Measurements from ENCODE around the gene ASXL2.
"Not testable (repeated sequence)": the region's sequence is repeated elsewhere in the genome, so short reads cannot be mapped to it uniquely, and the experiment has no call there.

ASXL2 gene

DNA sequence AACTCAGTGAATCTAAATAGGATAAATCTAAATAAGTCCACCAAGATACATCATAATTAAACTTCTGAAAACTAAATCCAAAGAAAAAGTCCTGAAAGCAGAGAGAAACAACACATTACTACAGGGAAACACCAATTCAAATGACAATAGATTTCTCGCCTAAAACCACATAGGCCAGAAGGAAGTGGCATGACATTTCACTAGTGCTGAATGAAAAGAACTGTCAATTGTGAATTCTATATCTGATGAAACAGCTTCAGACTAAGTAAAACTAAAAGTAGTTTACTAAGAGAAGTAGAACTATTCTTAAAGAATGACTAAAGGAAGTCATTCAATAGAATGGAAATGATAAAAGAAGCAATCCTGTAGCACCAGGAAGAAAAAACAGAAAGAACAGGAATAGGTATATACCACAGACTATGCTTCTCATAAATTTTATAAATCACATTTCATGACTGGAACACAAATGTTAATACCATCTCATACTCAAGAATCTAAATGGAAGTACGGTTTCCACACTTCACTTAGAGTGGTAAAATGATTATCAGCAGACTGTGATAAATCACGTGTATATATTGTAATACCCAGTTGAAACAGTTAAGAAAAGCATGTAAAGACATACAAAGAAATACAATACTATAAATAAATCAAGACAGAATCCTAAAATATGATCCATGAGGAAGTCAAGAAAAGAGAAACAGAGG lies 46.4 kb downstream of the ASXL2 start:
- no peak for DNase-seq

DNA sequence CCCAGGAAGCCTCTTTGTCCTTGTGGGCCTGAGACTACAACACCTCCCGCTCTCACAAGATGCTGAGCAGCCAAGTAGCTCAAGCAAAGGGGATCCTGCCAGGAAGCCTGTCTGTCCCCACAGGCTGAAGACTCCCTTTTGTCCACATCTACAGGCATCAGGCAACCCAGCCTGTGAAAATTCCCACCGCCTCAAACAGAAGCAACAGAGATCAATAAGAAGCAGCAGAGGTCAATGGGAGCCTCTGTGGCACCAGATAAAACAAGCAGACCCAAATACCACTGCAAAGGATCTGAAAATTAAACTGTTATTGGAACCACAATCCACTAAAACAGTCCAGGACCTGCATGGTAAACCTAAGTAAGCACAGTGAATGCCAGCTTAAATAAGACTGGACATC lies 48.5 kb downstream of the ASXL2 start:
- DNase-seq: no peak

DNA sequence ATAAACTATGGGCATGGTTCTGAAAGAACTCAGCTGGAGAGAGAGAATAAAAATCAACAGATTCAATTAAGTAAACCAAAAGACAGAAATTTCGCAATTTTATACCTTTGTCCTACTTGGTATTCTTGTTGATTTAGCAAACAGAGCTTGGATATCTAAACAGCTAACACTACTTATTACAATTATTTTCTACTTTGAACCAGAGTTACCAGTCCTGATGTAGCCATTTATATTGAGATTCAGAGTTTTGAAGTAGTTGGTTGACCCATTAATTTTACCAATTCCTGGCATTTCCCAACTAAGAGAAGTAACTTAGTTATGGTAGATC lies 48.9 kb downstream of the ASXL2 start:
- DNase-seq: no peak

DNA sequence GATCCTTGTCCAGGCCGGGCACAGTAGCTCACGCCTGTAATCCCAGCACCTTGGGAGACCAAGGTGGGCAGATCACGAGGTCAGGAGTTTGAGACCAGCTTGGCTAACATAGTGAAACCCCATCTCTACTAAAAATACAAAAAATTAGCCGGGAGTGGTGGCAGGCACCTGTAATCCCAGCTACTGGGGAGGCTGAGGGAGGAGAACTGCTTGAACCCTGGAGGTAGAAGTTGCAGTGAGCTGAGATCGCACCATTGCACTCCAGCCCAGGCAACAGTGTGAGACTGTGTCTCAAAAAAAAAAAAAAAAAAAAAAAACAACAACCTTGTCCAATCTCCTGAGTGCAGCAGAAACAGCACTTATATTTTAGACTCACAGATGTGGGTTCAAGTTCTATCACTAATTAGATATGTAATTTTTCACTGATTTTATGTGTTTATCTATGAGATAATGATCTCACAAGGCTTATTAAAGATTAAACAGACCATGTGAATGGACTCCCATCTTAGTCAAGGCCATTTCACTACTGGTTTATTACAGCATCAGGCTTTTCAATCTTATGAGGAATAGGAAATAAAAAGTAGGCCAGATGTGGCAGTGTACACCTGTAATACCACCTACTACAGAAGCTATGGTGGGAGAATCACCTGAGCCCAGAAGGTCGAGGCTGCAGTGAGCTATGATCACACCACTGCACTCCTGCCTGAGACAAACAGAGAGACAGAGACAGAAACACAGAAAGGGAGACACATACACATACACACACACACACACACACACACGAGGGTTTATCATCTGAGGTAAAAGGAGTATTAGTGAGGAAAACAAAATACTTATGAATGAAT lies 49.5 kb downstream of the ASXL2 start:
- not testable (repeated sequence) for DNase-seq

DNA sequence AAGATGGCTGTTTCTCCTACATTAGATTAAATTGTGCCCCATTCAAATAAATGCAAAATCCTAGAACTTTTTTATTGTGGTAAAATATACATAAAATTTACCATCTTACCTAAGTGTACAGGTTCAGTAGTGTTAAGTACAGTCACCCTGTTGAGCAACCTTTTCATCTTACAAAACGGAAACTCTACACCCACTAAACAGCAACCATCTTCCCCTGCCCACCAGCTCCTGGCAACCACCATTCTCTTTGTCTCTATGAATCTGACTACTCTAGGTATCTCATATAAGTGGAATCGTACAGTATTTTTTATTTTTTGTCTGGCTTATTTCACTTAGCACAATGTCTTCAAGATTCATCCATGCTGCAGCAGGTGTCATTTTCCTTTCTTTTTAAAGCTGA lies 53.0 kb downstream of the ASXL2 start:
- DNase-seq: no peak

DNA sequence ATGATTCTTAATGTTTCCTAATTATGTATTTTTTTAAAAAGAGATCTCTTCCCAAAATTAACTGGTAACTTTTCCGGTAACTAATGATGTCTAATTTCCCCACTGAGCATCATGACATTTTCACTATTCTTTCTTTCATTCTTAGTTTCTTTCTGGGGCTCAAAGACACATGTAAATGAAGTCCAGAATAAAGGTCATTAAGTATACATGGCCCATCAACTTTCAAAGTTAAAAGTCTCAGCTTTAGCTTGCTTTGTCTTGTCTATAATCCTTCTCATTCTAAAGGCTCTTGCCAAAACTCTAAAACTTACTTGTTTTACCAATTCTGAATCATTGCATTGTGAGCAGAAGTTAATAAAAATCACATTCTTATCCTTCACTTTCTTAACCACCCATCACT lies 53.6 kb downstream of the ASXL2 start:
- no peak for DNase-seq

DNA sequence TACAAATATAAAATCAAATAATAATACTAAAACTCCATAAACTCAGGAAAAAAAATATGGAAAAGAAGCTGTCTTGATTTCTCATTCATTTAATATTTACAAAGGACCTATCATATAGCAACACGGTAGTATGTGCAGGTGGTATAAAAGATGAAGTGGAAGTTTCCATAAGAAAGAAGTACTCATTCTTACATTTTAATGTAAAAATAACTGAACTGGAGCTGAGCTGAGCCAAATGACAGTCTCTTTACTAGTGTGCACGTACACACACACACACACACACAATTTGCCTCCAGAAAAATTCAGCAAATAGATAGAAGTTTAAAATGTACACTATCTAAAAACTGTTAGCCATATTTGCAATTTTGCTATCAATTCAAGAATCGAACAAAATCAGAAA lies 54.1 kb downstream of the ASXL2 start:
- no peak for DNase-seq

DNA sequence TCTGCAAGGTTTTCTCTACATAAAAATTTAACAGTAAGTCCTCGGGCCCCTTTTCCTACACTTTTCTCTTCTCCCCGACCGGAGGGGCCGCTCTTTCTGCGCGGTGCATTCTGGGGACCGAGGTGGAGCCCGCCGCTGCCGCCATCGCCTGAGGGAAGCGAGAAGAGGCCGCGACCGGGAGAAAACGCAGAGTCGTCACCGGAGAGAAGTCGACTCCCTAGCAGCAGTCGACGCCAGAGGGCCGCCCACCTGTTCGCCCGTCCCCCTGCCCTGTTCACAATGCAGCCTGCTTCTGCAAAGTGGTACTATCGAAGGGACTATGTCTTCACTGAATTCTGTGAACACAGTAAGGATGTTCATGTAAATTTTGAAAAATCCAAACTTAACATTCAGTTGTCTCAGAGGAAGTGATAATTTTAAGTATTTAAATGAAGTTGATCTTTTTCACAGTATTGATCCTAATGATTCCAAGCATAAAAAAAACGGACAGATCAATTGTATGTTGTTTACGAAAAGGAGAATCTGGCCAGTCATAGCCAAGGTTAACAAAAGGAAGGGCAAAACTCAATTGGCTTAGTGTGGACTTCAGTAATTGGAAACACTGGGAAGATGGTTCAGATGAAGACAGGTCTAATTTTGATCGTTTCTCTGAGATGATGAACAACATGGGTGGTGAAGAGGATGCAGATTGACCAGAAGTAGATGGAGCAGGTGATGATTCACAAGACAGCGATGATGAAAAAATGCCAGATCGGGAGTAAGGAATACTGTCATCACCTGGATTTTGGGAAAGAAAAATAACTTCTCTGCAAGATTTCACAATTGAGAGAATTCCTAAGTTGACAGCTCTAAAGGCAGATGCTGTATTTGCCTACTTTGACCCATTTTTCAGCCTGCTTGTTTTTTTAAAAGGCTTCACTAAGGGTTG lies 55.8 kb downstream of the ASXL2 start:
- DNase-seq: no peak

DNA sequence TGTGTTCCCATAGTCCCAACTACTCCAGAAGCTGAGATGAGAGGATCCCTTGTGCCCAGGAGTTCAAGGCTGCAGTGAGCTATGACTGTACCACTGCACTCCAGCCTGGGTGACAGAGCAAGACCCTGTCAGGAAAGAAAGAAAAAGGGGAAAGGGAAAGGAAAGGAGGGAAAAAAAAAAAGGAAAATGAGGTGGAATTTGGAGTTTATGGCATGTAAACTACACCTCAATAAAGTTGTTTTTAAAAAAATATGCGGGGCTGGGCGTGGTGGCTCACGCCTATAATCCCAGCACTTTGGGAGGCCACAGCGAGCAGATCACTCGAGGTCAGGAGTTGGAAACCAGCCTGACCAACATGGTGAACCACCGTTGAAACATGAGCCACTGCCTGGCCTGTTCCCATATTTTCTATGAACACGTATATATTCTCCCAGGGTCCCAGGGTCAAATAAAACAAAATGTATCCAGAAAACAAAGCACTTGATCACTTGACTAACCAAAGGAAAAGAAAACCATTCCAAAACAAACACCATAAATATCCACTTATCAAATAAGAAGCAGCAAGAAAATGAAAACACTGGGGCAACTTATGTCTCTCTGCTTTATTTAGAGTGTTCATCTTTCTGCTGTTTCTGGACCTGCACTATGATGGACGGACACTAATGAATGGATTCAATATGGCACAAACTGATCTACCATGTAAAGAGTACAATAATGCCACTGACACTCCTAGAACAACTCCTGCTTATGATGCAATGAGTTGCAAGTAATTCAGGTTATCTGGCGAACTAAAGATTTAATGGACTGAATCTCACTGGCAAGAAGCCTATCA lies 56.8 kb downstream of the ASXL2 start:
- DNase-seq: no peak

DNA sequence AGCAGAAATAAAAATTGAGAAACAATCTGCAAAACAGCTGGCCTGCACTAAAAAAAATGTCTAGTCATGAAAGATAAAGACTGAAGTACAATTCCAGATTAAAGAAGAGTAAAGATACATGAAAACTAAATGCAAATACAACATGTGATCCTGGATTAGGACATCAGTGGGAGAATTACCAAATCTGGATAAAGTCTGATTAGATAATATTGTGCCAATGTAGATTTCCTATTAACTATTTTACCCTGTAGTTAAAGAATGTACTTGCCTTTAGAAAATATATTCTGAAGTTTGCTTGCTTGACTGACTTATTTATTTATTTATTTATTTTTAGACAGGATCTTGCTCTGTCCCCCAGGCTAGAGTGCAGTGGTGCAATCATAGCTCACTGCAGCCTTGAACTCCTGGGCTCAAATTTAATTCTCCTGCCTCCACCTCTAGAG lies 58.7 kb downstream of the ASXL2 start:
- DNase-seq: no peak

DNA sequence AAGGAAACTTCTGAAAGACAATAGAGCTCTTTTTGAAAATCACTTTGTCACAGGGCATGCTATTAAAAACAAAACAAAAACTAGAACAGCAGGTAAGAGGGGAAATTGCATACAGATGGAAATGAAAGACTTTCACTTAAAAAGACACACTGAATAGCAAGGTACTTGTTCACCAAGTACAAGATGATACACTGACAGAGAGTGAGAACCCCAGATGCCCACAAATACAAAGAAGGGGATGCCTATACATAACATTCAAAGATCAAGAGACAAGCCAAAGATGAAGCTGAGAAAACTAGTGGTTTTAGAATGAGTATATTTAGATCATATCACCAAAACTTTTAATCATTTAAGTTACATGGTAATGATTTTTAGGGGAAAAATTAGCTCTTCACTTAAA lies 60.7 kb downstream of the ASXL2 start:
- DNase-seq: no peak

DNA sequence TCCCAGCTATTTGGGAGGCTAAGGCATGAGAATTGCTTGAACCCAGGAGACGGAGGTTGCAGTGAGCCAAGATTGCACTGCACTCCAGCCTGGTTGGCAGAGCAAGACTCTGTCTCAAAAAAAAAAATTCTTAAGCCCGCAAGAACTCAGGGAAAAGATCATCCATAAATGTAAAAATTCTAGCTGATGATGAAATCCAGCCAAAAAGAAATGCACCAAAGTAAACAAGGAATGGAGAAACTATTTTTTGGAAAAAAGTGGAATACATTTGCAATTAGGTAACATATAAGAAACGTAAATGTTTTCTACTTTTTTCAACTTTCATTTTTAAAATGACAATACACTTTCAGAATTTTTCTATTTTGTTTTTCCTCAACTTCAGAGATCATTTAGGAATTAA lies 61.3 kb downstream of the ASXL2 start:
- no peak for DNase-seq

DNA sequence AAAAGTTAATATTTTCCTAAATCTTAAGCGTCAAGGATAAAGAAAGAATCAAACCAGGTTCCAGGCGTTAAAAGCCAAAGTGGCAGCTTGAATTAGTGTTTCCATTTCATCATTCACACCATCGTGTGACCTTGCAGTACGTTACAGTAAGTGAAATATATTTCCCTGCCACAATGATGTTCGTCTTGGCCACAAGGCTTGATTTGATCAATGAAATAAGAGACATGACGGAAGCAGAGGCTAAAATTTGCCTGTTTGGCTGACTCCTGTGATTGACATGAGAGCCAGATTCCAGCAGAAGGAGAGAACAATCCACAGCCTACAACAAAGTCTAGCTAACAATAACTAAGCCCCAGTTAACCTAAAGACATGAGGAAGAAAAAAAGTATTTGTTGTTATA lies 62.0 kb downstream of the ASXL2 start:
- no peak for DNase-seq

DNA sequence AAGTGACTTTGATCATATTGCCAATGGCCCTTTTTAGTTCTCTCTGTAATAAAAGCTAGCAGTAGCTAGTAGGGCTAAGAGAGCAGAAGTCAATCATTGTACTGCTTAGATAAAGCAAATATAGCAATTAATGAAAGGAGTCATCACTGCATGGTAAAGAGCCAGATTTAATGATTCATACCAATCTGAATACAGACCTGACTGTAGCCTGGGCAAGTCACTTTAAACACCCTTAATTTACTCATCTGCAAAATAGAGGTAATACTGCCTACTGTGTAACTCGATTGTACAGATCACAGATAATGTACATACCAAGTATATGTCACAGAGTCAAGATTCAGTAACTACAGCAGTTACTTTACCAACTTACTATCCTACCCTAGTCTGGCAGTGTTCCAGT lies 63.6 kb downstream of the ASXL2 start:
- no peak for DNase-seq

DNA sequence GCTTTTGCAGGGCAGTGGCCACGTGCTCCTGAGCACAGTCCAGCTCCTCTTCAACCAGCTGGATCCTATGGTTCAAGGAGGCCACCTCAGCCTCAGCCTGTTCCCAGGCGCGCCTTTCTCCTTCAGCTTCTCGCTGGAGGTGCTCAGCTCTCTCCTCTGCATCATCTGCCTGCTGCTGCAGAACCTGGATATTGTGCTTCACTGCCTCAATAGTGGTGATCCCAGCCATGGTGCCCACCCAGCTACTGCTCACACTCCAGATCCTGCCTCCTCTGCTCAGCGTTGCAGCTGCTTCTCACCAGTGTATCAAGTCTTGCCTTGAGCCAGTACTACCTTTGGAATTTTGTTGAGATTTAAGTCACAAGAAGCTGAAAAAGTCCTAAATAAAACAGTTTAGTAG lies 67.9 kb downstream of the ASXL2 start:
- DNase-seq: no peak

DNA sequence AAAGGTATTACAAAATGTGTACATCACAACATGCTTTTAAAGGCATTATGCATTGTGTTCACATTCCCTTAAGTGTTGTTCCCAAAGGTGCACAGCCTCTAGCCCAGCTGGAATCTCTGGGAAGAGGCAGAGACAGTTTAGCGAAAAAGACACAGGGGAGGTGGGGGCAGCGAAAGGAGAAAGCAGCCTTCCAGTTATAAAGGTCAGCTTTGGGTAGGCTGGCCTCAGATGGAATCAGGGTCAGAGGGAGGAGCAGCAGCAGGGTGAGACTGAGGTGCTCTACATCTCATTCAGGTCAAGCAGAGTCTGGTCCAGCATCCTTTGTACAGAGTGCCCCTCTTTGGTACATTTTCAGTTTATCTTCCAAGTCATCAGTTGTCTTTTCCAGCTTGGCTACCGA lies 68.6 kb downstream of the ASXL2 start:
- no peak for DNase-seq

DNA sequence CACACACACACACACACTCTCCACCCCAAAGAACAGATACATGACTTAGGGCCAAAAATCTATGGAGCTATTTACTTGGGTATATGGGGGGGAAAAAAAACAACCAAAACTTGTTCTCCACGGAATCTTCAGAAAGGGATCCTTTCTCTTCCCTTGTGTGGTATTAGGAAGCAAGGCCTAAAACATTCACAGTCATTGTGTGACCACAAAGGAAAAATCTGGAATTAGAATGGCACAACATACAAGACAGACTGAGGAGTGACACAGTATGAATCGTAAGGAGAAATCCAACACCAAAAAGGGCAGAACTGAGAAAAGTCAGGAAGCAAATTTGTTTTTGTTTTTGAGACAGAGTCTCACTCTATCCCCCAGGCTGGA lies 70.3 kb downstream of the ASXL2 start:
- DNase-seq: no peak

DNA sequence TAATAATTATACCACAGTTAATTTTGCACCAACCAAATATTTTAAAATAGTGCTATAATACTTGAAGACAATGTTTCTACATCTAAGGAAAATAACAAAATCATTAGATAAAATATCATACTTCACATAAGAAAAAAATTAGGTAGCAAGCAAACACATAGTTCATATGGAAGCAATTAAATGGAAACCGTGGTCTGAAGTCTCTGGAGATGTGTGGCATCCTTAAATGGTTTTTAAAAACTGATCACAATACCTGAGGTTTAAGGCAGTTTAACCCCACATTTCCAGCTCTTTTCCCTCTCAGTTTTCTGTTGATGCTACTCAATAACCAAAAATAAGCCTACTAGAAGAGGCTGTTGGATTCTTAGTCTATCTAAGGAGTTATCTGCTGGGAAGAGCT lies 71.3 kb downstream of the ASXL2 start:
- DNase-seq: no peak

DNA sequence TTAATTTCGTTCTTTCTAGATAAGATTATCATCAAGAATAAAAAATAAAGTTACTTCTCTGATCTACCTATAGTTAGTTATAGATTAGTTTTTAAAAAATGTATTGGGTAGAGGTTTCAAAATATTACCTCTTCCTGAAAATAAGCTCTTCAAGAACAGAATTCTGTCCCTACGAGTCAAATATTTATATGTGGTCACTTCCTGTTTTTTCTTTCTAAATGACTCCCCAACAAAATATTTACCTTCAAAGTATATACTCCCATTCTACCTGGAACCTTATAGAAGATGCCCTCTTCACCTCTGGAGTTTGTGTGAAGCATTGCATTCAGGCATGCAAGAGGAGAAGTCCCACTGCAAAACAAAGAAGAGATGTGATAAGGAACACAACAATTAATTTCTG lies 72.3 kb downstream of the ASXL2 start:
- DNase-seq: no peak

DNA sequence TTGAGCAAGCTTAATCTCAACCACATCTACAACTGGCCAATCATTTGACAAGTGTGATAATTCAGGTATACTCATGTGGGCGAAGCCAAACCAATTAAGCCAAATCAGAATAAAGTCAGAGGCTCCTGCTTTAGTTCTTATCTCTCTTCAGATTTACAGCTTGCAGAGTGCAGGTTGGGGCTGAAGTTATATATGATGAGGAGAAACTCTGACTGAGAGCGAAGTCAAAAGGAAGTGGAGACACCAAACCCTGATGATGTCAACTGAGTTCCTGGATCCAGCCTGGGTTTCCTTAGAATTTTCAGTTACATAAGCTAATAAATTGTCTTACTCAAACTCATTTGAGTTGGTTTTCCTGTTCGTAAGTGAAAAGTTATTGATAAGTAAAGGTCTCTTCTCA lies 73.9 kb downstream of the ASXL2 start:
- no peak for DNase-seq

DNA sequence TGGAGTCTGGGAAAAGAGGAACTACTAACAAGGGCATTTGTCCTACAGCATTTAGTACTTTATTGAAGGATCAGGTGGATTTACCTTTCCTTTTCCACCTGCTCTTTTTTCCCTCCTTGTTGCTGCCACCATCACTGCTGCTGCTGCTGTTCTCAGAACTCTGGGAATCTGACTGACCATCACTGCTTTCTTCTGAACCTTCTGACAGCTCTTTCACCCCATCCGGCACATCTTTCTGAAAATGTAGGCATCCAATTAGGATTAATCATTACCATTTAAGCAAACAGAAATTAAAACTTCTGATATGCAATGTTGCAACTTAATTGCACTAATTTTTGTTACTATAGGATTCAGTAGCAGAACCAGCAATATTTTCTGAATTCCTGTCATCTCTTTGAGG lies 79.0 kb downstream of the ASXL2 start:
- no peak for DNase-seq

DNA sequence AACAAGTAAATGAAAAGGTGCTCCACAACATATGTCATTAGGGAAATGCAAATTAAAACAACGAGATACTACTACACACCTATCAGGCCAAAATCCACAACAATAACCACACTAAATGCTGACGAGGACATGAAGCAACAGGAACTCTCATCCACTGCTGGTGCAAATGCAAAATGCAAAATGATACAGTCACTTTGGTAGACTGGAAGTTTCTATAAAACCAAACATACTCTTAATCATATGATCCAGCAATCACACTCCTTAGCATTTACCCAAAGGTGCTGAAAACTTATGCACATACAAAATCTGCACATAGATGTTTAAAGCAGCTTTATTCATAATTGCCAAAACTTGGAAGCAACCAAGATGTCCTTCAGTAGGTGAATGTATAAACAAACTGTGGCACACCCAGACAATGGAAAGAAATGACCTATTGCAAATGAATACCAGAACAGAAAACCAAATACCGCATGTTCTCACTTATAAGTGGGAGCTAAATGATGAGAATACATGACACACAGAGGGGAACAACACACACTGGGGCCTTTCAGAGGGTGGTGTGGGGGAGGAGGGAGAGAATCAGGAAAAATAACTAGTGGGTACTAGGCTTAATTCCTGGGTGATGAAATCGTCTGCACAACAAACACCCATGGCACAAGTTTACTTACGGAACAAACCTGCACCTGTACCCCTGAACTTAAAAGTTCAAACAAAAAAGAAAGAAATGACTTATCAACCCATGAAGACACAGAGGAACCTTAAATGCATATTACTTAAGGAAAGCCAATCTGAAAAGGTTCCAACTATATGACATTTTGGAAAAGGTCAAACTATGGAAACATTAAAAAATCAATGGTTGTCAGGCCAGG lies 80.4 kb downstream of the ASXL2 start:
- DNase-seq: no peak

All from NCI-H1092 (cell line).